H54 (cell line): ENCODE measurements around the gene PIEZO2.

Source experiments
- DNase-seq: peaks from one replicate; pipeline ENCODE4 v3.0.0; 2011; ENCODE audit warnings: low spot score, mixed read lengths; ENCODE audit not compliant: insufficient read length
- FAIRE-seq: peaks from 3 replicates; lab custom pipeline; 2011; peaks lifted over from hg19 to GRCh38; lab: Jason Lieb, UNC
- POLR2A ChIP-seq: IDR thresholded peaks from 2 replicates; pipeline ENCODE4 v1.6.1; 2011; ENCODE audit warnings: low read depth, mild to moderate bottlenecking, low read length

Gene PIEZO2

GRCh38 chr18:10707294-10707693 lies 442.1 kb downstream of the PIEZO2 start:
- no peak for DNase-seq
- no peak for FAIRE-seq
- no peak for TF ChIP-seq POLR2A

DNA sequence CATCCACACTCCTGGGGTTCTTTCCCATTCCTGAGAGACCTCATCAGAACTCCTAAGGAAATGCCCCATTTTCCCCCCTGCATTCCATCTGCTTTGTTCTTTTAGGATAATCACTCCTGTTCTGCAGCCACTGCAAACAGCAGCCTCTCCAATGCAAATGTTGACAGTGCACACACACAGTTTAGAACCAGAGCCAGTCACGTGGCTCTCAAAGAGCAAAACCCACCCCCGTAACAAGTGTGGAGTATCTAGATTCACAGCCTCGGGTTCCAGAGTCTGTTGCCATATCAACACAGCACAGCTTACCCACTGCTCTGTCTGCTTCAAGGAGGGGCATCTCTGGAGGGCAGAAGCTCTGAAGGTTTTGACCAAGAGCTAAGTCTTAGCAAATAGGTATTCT lies 443.6 kb downstream of the PIEZO2 start:
- no peak for FAIRE-seq
- no peak for TF ChIP-seq POLR2A
- no peak for DNase-seq

- FAIRE-seq (no peak), DNase-seq (no peak)
- TF ChIP-seq POLR2A = no peak
These were observed 444.1 kb downstream of the PIEZO2 start for GRCh38 chr18:10705291-10705690.

DNA sequence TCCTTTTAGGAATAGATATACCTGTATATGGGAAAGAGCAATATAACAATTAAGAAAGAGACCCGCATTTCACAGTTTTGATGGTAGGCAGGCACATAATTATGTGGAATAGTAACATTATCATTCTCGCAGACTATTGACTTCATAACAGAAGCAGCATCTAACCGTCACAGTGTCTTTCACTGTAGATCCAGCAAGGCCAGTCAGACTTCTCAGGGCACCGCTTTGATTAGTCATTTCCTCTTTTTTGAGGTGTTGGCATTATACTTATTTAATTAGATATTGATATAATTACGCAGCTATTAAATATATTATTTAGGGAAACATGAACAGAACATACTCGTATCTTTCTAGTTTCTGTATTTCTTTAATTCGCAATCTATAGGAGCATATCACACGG lies 447.2 kb downstream of the PIEZO2 start:
- TF ChIP-seq POLR2A = no peak
- no peak for DNase-seq
- no peak for FAIRE-seq

DNA sequence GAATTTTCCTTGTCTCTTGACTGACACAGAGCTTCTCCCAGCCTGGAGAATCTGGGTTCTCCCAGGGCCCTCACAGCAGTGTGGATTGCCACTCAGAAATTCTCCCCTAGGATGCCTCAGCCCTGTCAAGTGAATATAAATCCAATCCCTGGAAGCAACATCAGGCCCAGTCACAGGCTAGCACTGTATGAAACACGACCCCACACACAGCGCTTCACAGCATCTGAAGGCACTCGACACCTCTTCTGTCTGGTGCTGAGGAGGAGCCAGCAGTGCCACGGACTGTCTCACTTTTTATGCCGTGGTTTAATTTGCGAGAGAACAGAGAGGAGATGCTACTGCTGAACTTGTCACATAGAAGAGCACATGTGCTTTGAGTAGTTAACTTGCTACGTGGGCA lies 459.0 kb downstream of the PIEZO2 start:
- TF ChIP-seq POLR2A = no peak
- DNase-seq = no peak
- no peak for FAIRE-seq

DNA sequence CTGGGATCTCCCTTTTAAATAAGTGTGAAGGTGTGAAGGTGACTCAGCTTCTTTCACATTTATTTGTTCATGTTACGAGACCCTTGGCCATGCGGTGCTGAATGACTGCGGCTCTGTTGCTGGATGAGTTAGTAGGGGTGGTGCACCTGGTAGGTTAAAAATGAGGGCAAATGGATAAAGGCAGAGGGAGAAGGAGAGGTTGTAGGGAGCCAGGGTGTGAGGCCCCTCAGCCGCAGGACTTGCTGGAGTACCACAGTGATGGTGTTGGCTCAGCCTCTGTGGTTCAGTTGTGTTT lies 459.4 kb downstream of the PIEZO2 start:
- FAIRE-seq = no peak
- no peak for DNase-seq
- TF ChIP-seq POLR2A = no peak

GRCh38 chr18:10689236-10690034 lies 459.9 kb downstream of the PIEZO2 start:
- TF ChIP-seq POLR2A = no peak
- DNase-seq (no peak), FAIRE-seq (no peak)

GRCh38 chr18:10688766-10689165 lies 460.6 kb downstream of the PIEZO2 start:
- no peak for DNase-seq
- TF ChIP-seq POLR2A = no peak
- FAIRE-seq = no peak

DNA sequence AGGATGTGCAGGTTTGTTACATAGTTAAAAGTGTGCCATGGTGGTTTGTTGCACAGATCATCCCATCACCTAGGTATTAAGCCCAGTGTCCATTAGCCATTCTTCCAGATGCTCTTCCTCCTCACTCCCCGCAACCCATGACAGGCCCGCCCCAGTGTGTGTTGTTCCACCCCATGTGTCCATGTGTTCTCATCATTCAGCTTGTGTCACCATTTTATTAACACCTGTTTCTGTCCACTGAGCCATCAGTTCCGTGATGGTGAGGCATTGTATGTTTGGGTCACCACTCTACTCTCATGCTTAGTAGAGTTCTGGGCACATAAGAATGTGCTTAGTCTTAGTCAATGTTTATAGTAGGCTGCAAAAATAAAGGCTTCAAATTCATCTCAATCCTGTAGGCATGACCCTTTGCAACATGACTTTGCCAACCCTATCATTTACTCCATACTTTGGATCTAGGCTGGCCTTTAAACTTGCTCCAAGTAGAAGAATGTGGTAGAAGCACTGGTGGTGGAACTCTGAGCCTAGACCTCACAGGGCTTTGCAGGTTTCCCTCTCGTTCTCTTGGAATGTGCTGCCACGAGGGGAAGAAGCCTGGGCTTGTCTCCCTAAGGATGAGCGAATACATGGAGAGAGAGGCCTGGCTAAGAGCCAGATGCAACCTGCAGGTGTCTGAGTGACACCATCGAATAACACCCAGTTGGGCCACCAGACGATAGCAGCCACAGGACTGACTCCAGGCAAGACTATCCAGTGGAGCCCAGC lies 462.0 kb downstream of the PIEZO2 start:
- TF ChIP-seq POLR2A = no peak
- FAIRE-seq (no peak), DNase-seq (no peak)

DNA sequence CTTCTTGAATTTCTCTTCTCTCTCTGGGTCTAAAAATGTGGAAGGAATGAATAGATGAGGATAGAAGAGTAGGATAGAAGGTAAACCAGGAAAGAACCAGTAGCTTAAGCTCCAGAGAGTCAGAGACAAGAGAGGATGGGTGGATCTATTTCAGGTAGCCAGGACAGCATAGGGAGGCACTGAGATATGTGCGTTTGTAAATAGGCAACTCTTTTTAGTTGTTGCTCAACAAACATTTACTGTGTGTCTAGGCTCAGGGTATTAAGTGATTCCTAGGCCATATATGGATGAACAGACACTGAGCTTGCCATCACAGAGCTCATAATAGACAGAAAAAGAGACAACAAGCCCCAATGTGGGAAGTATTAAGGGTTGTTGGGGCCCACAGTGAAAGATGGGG lies 463.1 kb downstream of the PIEZO2 start:
- FAIRE-seq = no peak

GRCh38 chr18:10685484-10685883 lies 463.9 kb downstream of the PIEZO2 start:
- no peak for TF ChIP-seq POLR2A
- FAIRE-seq (no peak), DNase-seq (no peak)

More for the DNA sequence above, 463.1 kb downstream of the PIEZO2 start:
- DNase-seq = no peak
- TF ChIP-seq POLR2A = no peak

- TF ChIP-seq POLR2A = no peak
- DNase-seq = no peak
- FAIRE-seq = no peak
These were observed 467.0 kb downstream of the PIEZO2 start for GRCh38 chr18:10682368-10682714.

GRCh38 chr18:10681581-10682367 lies 467.6 kb downstream of the PIEZO2 start:
- TF ChIP-seq POLR2A = no peak
- FAIRE-seq = no peak
- no peak for DNase-seq

GRCh38 chr18:10680271-10680596 lies 469.1 kb downstream of the PIEZO2 start:
- DNase-seq (no peak), FAIRE-seq (no peak)
- no peak for TF ChIP-seq POLR2A
